Measurements from ENCODE around the gene USP3. TPM values are rescaled to one million over a fixed set of nuclear protein-coding genes. Genes with fewer than 3 reads are reported as not detected.
A peak's percentile ranks its signal among the peaks of the same experiment; 100 is the strongest.

The USP3 gene
- total and polyA plus RNA-seq, 2 of the 13 experiments (the other 11 are each of a cell fraction or from before 2014, with no cell fraction given), result 14.3 to 61.2 TPM

DNA sequence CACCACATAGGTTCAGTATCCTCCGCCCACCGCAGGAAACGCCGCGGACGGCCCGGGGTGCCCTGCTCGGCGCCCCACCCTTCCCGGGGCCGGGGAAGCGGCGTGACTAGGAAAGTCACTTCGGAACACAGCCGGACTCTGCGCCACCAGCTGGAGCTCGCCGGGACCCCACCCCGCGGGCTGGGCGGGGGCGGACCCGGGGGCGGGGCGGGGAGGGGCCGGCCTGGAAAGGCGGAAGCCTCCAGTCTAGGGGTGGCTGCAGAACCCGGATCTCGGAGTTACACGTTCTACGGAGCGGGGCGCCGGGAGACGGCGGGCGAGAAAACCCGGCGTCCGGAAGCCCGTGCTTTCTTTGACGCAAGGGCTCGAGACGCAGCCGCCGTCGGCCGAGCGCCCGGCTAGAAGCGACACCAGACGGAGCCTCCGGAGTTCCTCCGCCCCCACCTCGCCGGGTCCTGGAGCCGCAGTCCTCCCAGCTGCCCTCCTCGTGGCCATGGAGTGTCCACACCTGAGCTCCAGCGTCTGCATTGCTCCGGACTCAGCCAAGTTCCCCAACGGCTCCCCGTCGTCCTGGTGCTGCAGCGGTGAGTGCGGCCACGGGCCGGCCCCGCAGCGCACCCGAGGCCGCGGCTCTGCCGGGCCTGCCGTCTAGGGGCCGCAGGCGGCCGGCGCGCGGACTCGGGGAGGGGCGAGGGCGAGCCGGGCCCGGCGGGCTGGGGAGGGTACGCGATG lies at the start of gene USP3 (continued):
- TF ChIP-seq, protein P1, sequence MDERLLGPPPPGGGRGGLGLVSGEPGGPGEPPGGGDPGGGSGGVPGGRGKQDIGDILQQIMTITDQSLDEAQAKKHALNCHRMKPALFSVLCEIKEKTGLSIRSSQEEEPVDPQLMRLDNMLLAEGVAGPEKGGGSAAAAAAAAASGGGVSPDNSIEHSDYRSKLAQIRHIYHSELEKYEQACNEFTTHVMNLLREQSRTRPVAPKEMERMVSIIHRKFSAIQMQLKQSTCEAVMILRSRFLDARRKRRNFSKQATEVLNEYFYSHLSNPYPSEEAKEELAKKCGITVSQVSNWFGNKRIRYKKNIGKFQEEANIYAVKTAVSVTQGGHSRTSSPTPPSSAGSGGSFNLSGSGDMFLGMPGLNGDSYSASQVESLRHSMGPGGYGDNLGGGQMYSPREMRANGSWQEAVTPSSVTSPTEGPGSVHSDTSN (CRISPR knock-in tag; IDR thresholded peaks at IDR 0.05), result no peak
- TF ChIP-seq ZNF605 (CRISPR knock-in tag; IDR thresholded peaks at IDR 0.05), result peak; percentile 75
- peak; percentile 27 for TF ChIP-seq HNRNPK (IDR thresholded peaks at IDR 0.05; ENCODE audit: low read depth, low read length, poor library complexity, severe bottlenecking)
- peak; percentile 94 for TF ChIP-seq HNRNPLL (IDR thresholded peaks at IDR 0.05; ENCODE audit: low read depth, low read length, poor library complexity, severe bottlenecking)
- TF ChIP-seq, protein P2, sequence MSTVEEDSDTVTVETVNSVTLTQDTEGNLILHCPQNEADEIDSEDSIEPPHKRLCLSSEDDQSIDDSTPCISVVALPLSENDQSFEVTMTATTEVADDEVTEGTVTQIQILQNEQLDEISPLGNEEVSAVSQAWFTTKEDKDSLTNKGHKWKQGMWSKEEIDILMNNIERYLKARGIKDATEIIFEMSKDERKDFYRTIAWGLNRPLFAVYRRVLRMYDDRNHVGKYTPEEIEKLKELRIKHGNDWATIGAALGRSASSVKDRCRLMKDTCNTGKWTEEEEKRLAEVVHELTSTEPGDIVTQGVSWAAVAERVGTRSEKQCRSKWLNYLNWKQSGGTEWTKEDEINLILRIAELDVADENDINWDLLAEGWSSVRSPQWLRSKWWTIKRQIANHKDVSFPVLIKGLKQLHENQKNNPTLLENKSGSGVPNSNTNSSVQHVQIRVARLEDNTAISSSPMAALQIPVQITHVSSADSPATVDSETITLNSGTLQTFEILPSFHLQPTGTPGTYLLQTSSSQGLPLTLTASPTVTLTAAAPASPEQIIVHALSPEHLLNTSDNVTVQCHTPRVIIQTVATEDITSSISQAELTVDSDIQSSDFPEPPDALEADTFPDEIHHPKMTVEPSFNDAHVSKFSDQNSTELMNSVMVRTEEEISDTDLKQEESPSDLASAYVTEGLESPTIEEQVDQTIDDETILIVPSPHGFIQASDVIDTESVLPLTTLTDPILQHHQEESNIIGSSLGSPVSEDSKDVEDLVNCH (CRISPR knock-in tag; IDR thresholded peaks at IDR 0.05), result no peak
- TF ChIP-seq TOE1 (CRISPR knock-in tag; IDR thresholded peaks at IDR 0.05), result no peak
- TF ChIP-seq ZNF20 (CRISPR knock-in tag; IDR thresholded peaks at IDR 0.05), result no peak
- peak; percentile 26; the same call in 1 of the 2 replicates for TF ChIP-seq ZNF816 (CRISPR knock-in tag; IDR thresholded peaks at IDR 0.05; ENCODE audit: borderline replicate concordance)
- no peak for TF ChIP-seq ZNF326 (CRISPR knock-in tag; IDR thresholded peaks at IDR 0.05; ENCODE audit: borderline replicate concordance)
- no peak for TF ChIP-seq ZNF292 (CRISPR knock-in tag; IDR thresholded peaks at IDR 0.05; ENCODE audit: borderline replicate concordance, low read depth)
- TF ChIP-seq, protein P3, sequence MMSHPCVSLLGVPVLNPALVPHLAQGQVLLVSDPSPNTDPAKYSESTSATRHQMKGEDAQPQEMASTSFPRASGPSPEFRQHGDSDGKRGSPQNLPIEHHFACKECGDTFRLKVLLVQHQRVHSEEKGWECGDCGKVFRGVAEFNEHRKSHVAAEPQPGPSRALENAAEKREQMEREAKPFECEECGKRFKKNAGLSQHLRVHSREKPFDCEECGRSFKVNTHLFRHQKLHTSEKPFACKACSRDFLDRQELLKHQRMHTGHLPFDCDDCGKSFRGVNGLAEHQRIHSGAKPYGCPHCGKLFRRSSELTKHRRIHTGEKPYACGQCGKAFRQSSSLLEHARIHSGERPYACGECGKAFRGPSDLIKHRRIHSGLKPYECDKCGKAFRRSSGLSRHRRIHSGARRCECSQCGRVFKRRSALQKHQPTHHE (CRISPR knock-in tag; IDR thresholded peaks at IDR 0.05; ENCODE audit: borderline replicate concordance), result no peak; the same call in 1 of the 2 replicates
- no peak for TF ChIP-seq TMF1 (CRISPR knock-in tag; IDR thresholded peaks at IDR 0.05; ENCODE audit: low read depth)
- TF ChIP-seq, protein P4, sequence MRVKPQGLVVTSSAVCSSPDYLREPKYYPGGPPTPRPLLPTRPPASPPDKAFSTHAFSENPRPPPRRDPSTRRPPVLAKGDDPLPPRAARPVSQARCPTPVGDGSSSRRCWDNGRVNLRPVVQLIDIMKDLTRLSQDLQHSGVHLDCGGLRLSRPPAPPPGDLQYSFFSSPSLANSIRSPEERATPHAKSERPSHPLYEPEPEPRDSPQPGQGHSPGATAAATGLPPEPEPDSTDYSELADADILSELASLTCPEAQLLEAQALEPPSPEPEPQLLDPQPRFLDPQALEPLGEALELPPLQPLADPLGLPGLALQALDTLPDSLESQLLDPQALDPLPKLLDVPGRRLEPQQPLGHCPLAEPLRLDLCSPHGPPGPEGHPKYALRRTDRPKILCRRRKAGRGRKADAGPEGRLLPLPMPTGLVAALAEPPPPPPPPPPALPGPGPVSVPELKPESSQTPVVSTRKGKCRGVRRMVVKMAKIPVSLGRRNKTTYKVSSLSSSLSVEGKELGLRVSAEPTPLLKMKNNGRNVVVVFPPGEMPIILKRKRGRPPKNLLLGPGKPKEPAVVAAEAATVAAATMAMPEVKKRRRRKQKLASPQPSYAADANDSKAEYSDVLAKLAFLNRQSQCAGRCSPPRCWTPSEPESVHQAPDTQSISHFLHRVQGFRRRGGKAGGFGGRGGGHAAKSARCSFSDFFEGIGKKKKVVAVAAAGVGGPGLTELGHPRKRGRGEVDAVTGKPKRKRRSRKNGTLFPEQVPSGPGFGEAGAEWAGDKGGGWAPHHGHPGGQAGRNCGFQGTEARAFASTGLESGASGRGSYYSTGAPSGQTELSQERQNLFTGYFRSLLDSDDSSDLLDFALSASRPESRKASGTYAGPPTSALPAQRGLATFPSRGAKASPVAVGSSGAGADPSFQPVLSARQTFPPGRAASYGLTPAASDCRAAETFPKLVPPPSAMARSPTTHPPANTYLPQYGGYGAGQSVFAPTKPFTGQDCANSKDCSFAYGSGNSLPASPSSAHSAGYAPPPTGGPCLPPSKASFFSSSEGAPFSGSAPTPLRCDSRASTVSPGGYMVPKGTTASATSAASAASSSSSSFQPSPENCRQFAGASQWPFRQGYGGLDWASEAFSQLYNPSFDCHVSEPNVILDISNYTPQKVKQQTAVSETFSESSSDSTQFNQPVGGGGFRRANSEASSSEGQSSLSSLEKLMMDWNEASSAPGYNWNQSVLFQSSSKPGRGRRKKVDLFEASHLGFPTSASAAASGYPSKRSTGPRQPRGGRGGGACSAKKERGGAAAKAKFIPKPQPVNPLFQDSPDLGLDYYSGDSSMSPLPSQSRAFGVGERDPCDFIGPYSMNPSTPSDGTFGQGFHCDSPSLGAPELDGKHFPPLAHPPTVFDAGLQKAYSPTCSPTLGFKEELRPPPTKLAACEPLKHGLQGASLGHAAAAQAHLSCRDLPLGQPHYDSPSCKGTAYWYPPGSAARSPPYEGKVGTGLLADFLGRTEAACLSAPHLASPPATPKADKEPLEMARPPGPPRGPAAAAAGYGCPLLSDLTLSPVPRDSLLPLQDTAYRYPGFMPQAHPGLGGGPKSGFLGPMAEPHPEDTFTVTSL (CRISPR knock-in tag; IDR thresholded peaks at IDR 0.05; ENCODE audit: borderline replicate concordance), result no peak
- TF ChIP-seq, protein P5, sequence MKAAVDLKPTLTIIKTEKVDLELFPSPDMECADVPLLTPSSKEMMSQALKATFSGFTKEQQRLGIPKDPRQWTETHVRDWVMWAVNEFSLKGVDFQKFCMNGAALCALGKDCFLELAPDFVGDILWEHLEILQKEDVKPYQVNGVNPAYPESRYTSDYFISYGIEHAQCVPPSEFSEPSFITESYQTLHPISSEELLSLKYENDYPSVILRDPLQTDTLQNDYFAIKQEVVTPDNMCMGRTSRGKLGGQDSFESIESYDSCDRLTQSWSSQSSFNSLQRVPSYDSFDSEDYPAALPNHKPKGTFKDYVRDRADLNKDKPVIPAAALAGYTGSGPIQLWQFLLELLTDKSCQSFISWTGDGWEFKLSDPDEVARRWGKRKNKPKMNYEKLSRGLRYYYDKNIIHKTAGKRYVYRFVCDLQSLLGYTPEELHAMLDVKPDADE (CRISPR knock-in tag; IDR thresholded peaks at IDR 0.05), result no peak
- peak; percentile 49; the same call in 1 of the 2 replicates for TF ChIP-seq ZBTB42 (CRISPR knock-in tag; IDR thresholded peaks at IDR 0.05)
- no peak for TF ChIP-seq ZNF567 (CRISPR knock-in tag; IDR thresholded peaks at IDR 0.05; ENCODE audit: borderline replicate concordance)
- TF ChIP-seq ADNP (CRISPR knock-in tag; IDR thresholded peaks at IDR 0.05), result no peak

All from HepG2 (cell line).